Activated gamma-delta T cell treated with anti-CD3 and anti-CD28 coated beads, Interleukin-2, amount 50 U/mL, for 16 hours (primary cell): Measurements from ENCODE around the gene IRX6.

Experiments
- DNase-seq: peaks from one replicate; pipeline ENCODE4 v3.0.0-alpha.2; 2020; ENCODE audit warnings: low read depth

IRX6 gene

GRCh38 chr16:55323637-55324271 lies at the start of gene IRX6:
TSS of gene IRX6 (plus strand) at chr16:55324203. CDS start at chr16:55325092, 889 bp downstream.
- no peak for DNase-seq

- no peak for DNase-seq
Measured at GRCh38 chr16:55274391-55274790, 49.6 kb upstream of the IRX6 start.

- no peak for DNase-seq
Measured at GRCh38 chr16:55275167-55275566, 48.8 kb upstream of the IRX6 start.

GRCh38 chr16:55275869-55276268 lies 48.1 kb upstream of the IRX6 start:
- DNase-seq, result no peak

- no peak for DNase-seq
Measured at GRCh38 chr16:55277536-55277935, 46.5 kb upstream of the IRX6 start.

- no peak for DNase-seq
Measured at GRCh38 chr16:55279598-55279997, 44.4 kb upstream of the IRX6 start.

GRCh38 chr16:55280587-55280986 lies 43.4 kb upstream of the IRX6 start:
- DNase-seq, result no peak

- DNase-seq, result no peak
Measured at GRCh38 chr16:55282441-55282840, 41.6 kb upstream of the IRX6 start.

GRCh38 chr16:55283812-55284717 lies 39.9 kb upstream of the IRX6 start:
- DNase-seq, result no peak

GRCh38 chr16:55284718-55285099 lies 39.3 kb upstream of the IRX6 start:
- DNase-seq, result no peak

GRCh38 chr16:55285586-55285985 lies 38.4 kb upstream of the IRX6 start:
- DNase-seq, result no peak

- no peak for DNase-seq
Measured at GRCh38 chr16:55289353-55289752, 34.6 kb upstream of the IRX6 start.

- DNase-seq, result no peak
Measured at GRCh38 chr16:55291847-55292246, 32.2 kb upstream of the IRX6 start.

- DNase-seq, result no peak
Measured at GRCh38 chr16:55292491-55292890, 31.5 kb upstream of the IRX6 start.

- DNase-seq, result no peak
Measured at GRCh38 chr16:55294129-55294528, 29.9 kb upstream of the IRX6 start.

GRCh38 chr16:55294931-55295342 lies 29.1 kb upstream of the IRX6 start:
- DNase-seq, result no peak

GRCh38 chr16:55297062-55297909 lies 26.7 kb upstream of the IRX6 start:
- DNase-seq, result no peak

- DNase-seq, result no peak
Measured at GRCh38 chr16:55297910-55298479, 26.0 kb upstream of the IRX6 start.

GRCh38 chr16:55301385-55302008 lies 22.5 kb upstream of the IRX6 start:
- no peak for DNase-seq

- no peak for DNase-seq
Measured at GRCh38 chr16:55302635-55303034, 21.4 kb upstream of the IRX6 start.

- no peak for DNase-seq
Measured at GRCh38 chr16:55308973-55309372, 15.0 kb upstream of the IRX6 start.

- DNase-seq, result no peak
Measured at GRCh38 chr16:55322327-55322726, 1.7 kb upstream of the IRX6 start.
